NT2/D1 (cell line): ENCODE data around the gene SRD5A2.

Source experiments
- DNase-seq: peaks from one replicate; pipeline ENCODE4 v3.0.0-alpha.2; 2011; ENCODE audit warnings: low read depth, low spot score
- H3K27me3 ChIP-seq: 2 replicates; pipeline ENCODE4 v1.6.0; 2011; ENCODE audit warnings: mild to moderate bottlenecking; ENCODE audit not compliant: insufficient read length, insufficient read depth
- H3K36me3 ChIP-seq: 2 replicates; pipeline ENCODE4 v1.6.1; 2011; ENCODE audit warnings: mild to moderate bottlenecking, low read length, mixed read lengths; ENCODE audit not compliant: insufficient read depth, insufficient read length
- H3K4me1 ChIP-seq: 2 replicates; pipeline ENCODE4 v1.5.1; 2011; ENCODE audit not compliant: insufficient read depth, insufficient read length
- H3K4me3 ChIP-seq: 2 replicates; pipeline ENCODE4 v1.5.1; 2011; ENCODE audit warnings: low read depth; ENCODE audit not compliant: insufficient read length
- H3K9ac ChIP-seq: 2 replicates; pipeline ENCODE4 v1.6.0; 2011; ENCODE audit warnings: low read depth; ENCODE audit not compliant: insufficient read length
- H3K9me3 ChIP-seq: 2 replicates; pipeline ENCODE4 v1.5.1; 2011; ENCODE audit warnings: mild to moderate bottlenecking, low read length; ENCODE audit not compliant: insufficient read depth
- SUZ12 ChIP-seq: IDR thresholded peaks from 2 replicates; pipeline ENCODE4 v1.6.1; 2011; ENCODE audit not compliant: insufficient read length, insufficient read depth; ENCODE audit errors: extremely low read depth
- YY1 ChIP-seq: IDR thresholded peaks from 2 replicates; pipeline ENCODE4 v1.6.1; 2011; ENCODE audit not compliant: insufficient read length, insufficient read depth
- ZNF274 ChIP-seq: IDR thresholded peaks from 2 replicates; pipeline ENCODE4 v1.6.1; 2011; ENCODE audit warnings: mild to moderate bottlenecking, low read depth, low read length

Gene SRD5A2, protein sequence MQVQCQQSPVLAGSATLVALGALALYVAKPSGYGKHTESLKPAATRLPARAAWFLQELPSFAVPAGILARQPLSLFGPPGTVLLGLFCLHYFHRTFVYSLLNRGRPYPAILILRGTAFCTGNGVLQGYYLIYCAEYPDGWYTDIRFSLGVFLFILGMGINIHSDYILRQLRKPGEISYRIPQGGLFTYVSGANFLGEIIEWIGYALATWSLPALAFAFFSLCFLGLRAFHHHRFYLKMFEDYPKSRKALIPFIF

DNA sequence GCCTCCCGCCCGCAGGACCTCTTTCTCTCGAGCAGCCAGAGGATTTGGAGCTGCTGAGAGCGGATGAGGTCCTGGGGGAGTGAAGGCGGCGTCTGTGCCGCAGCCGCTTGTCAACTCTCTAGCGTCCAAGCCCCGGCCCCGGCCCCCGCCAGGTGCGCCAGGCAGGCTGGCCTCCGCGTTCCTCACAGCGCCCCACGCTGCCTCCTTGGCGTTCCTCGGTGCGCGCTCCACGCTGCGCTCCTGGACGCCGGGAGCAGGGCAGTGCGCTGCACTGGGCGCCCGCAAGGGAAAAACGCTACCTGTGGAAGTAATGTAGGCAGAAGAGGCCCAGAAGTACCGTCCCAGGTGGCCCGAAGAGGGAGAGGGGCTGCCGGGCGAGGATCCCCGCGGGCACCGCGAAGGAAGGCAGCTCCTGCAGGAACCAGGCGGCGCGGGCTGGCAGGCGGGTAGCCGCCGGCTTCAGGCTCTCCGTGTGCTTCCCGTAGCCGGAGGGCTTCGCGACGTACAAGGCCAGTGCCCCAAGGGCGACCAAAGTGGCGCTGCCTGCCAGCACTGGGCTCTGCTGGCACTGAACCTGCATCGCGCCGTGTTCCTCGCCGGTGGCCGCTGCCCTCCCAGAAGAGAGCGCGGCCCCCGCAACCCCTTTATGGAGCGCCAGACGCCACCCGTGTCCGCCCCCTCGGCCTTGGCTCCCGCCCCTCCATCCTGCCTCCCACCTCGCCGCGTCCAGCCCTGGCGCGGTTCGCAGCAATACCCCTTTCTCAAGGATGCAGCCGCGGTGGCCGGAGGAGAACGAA lies at the start of gene SRD5A2:
TSS of gene SRD5A2 (minus strand) at position 618 of the 797 bp plus-strand sequence. CDS start at position 580, 38 bp downstream.
- no peak for DNase-seq
- peak within 1 kb of the TSS; percentile 39 for H3K4me3 ChIP-seq
- H3K27me3 ChIP-seq: peaks cover 47% of the 10 kb centered on the region

DNA sequence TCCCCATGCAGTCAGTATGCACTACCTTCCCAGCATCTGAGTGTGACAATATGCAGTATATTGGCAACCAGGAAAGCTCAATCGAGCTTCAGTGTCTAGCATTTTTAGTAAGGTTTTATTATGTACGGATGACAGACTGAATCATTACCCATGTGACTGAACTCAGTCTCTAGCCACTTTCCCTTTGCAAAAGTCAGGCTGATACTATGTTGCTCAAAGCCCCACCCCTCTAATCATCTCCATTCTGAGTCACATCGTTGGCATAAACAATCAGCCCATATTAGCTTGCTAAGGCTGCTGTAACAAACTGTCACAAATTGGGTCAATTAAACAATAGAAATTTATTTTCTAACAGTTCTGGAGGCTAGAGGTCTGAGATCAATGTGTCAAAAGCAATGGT lies 25.8 kb upstream of the SRD5A2 start:
- Histone ChIP-seq H3K4me3 (no peak overlapping the region), H3K36me3 (no peaks in the 10 kb centered on the region), H3K9me3 (peaks cover 12% of the 10 kb centered on the region; the same call in 1 of the 2 replicates), H3K4me1 (no peaks in the 10 kb centered on the region), H3K9ac (no peak overlapping the region), H3K27me3 (no peaks in the 10 kb centered on the region)
- DNase-seq: no peak
- TF ChIP-seq SUZ12 (no peak), ZNF274 (no peak)

More for the DNA sequence above, at the start of gene SRD5A2:
- TF ChIP-seq YY1 (no peak), SUZ12 (no peak), ZNF274 (no peak)
- Histone ChIP-seq H3K9ac (peak within 1 kb of the TSS; percentile 56), H3K9me3 (no peaks in the 10 kb centered on the region), H3K36me3 (no peaks in the 10 kb centered on the region), H3K4me1 (peaks cover 4% of the 10 kb centered on the region)

DNA sequence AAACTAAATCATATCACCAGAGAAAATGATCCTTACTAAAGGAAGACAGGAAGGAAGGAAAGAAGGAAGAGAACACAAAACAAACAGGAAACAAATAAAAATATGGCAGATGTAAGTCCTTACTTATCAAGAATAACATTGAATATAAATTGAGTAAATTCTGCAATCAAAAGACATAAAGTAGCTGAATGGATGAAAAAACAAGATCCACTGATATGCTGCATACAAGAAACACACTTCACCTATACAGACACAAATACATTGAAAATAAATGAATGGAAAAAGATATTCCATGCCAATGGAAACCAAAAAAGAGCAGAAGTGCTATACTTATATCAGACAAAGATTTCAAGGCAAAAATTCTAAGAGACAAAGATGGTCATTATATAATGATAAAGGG lies 18.0 kb upstream of the SRD5A2 start:
- Histone ChIP-seq H3K36me3 (no peaks in the 10 kb centered on the region), H3K9ac (no peak overlapping the region), H3K4me1 (no peaks in the 10 kb centered on the region), H3K27me3 (no peaks in the 10 kb centered on the region), H3K4me3 (no peak overlapping the region), H3K9me3 (peaks cover 6% of the 10 kb centered on the region)
- TF ChIP-seq YY1 (no peak), ZNF274 (no peak), SUZ12 (no peak)
- DNase-seq: no peak

DNA sequence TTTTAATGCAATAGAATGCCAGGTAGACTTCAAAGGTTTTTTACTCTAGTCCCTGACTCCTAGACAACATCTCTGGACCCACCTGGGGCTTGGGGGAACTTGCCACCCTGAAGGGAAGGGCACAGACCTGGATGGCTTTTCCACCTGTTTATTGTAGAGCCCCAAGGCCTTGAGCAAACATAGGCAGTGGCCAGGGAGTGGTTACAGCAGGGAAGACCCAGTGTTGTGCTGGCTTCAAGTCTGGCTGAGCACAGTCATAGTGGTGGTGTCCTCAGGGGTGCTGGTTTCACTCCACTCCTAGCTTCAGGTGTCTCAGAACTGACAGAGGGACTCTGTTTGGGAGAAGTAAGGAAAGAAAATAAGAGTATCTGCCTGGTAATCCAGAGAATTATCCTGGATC lies 5.5 kb upstream of the SRD5A2 start:
- TF ChIP-seq SUZ12 (no peak), ZNF274 (no peak), YY1 (no peak)
- no peak for DNase-seq
- Histone ChIP-seq H3K4me1 (peaks cover 1% of the 10 kb centered on the region), H3K27me3 (peaks cover 15% of the 10 kb centered on the region), H3K4me3 (no peak overlapping the region), H3K9ac (no peak overlapping the region), H3K9me3 (no peaks in the 10 kb centered on the region), H3K36me3 (no peaks in the 10 kb centered on the region)

DNA sequence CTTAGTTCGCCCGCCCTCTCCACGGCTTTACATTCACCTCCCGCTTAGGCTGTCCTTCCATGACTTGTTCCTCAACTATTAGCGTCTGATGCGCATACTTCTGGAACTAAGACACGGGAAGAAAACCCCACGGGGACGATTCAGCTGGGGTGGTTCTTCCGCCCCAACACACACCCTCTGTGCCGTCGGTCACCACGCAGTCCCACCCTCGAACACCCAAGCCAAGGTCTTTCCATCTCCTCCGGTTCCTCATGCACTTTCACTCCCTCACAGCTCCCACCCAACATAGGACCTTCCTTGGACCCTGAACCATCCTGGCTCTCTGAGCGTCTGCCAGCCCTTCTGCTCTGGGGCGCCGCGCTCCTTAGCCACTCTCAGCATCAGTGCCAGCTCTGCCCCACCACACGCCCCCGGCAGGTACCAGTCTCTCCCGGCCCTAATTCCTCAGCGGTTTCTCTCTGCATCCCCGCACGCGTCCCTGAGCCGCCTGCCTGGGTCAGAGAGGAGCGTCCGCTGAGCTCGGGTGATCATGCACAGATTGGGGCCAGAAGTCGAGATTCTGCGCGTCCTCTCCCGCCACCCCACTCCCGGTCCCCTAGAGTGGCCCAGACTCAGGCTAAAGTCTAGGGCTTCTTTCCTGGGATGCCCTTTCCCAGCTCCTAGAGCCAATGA lies 522 bp upstream of the SRD5A2 start:
- Histone ChIP-seq H3K36me3 (no peaks in the 10 kb centered on the region), H3K4me3 (no peak overlapping the region), H3K4me1 (peaks cover 4% of the 10 kb centered on the region), H3K9ac (no peak overlapping the region), H3K9me3 (no peaks in the 10 kb centered on the region), H3K27me3 (peaks cover 47% of the 10 kb centered on the region)
- no peak for TF ChIP-seq SUZ12
- TF ChIP-seq YY1: no peak
- TF ChIP-seq ZNF274: no peak
- no peak for DNase-seq

DNA sequence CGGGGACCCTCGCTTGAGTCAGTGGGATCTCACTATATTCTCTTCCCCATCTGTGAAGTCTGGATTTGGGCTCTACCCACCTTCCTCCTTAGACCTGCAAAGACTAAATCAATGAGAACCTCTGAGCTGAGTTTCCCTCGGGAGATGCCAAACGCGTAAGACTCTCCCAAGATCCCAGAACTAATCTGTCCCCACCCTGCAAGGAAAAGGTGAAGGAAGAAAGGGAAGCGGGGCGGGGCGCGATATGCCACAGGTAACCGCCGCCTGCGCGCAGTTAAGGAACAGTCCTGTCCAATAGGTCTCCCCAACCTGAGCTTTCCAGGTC lies 780 bp downstream of the SRD5A2 start:
- H3K4me1 ChIP-seq: peaks cover 4% of the 10 kb centered on the region
- H3K27me3 ChIP-seq: peaks cover 47% of the 10 kb centered on the region
- no peak for DNase-seq
- H3K9ac ChIP-seq: peak overlapping the region; percentile 56
- H3K4me3 ChIP-seq: peak overlapping the region; percentile 39
- H3K9me3 ChIP-seq: no peaks in the 10 kb centered on the region
- TF ChIP-seq YY1 (no peak), SUZ12 (no peak), ZNF274 (no peak)
- H3K36me3 ChIP-seq: no peaks in the 10 kb centered on the region

DNA sequence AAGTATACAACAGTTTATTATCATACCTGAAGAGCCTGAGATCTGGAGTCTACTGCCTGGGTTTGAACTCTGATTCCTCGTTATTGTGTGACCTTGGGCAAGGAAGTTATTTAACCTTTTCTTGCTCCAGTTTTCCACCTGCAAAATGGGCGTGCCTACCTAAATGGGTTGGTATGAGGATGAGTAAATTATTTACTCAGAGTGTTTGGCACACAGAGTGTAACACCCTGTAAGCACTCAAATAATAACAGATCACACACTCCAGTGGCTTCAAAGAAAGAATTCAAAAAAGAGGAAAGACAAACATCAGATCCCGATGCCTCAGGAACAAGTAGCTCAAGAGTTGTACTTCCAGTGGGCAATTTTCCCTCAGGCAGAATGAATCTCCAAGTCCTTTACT lies 2.4 kb downstream of the SRD5A2 start:
- H3K36me3 ChIP-seq: no peaks in the 10 kb centered on the region
- H3K4me1 ChIP-seq: peaks cover 3% of the 10 kb centered on the region
- no peak overlapping the region for H3K4me3 ChIP-seq
- TF ChIP-seq ZNF274: no peak
- no peak for TF ChIP-seq YY1
- TF ChIP-seq SUZ12: no peak
- H3K9ac ChIP-seq: no peak overlapping the region
- no peaks in the 10 kb centered on the region for H3K9me3 ChIP-seq
- no peak for DNase-seq
- peaks cover 47% of the 10 kb centered on the region for H3K27me3 ChIP-seq
